OCI-LY7 (cell line): ENCODE results near the gene PDS5A. TPM values are rescaled to one million over a fixed set of nuclear protein-coding genes. Genes with fewer than 3 reads are reported as not detected.

Experiments used
- BruUV-seq: library from RNA; stranded (reverse); fragments of 400-500 nt; replicated peaks from 2 replicates; lab custom pipeline; 2021; lab: Mats Ljungman, UMichigan
- CTCF ChIA-PET: fragments of 300-600 bp; sonication (Branson Sonifier 250); formaldehyde crosslinking; loops from one replicate; lab custom pipeline; 2022; ENCODE audit warnings: antibody characterized with exemption; ENCODE audit not compliant: unreplicated experiment; lab: Charles Lee
- POLR2A ChIA-PET: fragments of 300-600 bp; sonication (Branson Sonifier 250); formaldehyde crosslinking; loops from one replicate; lab custom pipeline; 2022; ENCODE audit warnings: antibody characterized with exemption; lab: Charles Lee
- DNase-seq: peaks from one replicate; pipeline ENCODE4 v3.0.0-alpha.2; 2015; ENCODE audit warnings: low spot score
- H2AFZ ChIP-seq: fragments of 200-600 bp; sonication (generic), shearing (Covaris generic); 2 replicates; pipeline ENCODE4 v1.6.1; 2014; ENCODE audit warnings: mild to moderate bottlenecking, antibody characterized with exemption, low read length, moderate library complexity
- H3K27ac ChIP-seq: fragments of 200-600 bp; sonication (generic); 2 replicates; pipeline ENCODE4 v1.5.1; 2014; ENCODE audit warnings: mixed run types, low read depth, mild to moderate bottlenecking, moderate library complexity, low read length, inconsistent platforms; ENCODE audit not compliant: poor library complexity, severe bottlenecking
- H3K36me3 ChIP-seq: fragments of 200-600 bp; sonication (generic); 2 replicates; pipeline ENCODE4 v1.6.1; 2014; ENCODE audit warnings: mild to moderate bottlenecking, antibody characterized with exemption, low read length, moderate library complexity, mixed read lengths; ENCODE audit not compliant: insufficient read depth
- H3K4me1 ChIP-seq: fragments of 200-600 bp; sonication (generic); 2 replicates; pipeline ENCODE4 v1.5.1; 2014; ENCODE audit warnings: mild to moderate bottlenecking, low read length; ENCODE audit not compliant: insufficient read depth, poor library complexity, severe bottlenecking
- H3K4me2 ChIP-seq: fragments of 200-600 bp; sonication (generic); 2 replicates; pipeline ENCODE4 v1.6.1; 2014; ENCODE audit warnings: mild to moderate bottlenecking, low read length
- H3K4me3 ChIP-seq: fragments of 200-600 bp; sonication (generic); 2 replicates; pipeline ENCODE4 v1.5.1; 2014; ENCODE audit warnings: mild to moderate bottlenecking, low read depth, low read length; ENCODE audit not compliant: poor library complexity, severe bottlenecking
- H3K79me2 ChIP-seq: fragments of 200-600 bp; sonication (generic); 2 replicates; pipeline ENCODE4 v1.6.1; 2016; ENCODE audit warnings: low read depth, mild to moderate bottlenecking, low read length, moderate library complexity, mixed read lengths; ENCODE audit not compliant: insufficient read depth
- H3K9me2 ChIP-seq: fragments of 200-600 bp; sonication (generic); 2 replicates; pipeline ENCODE4 v1.6.1; 2016; ENCODE audit warnings: mild to moderate bottlenecking, low read length, mixed read lengths; ENCODE audit not compliant: insufficient read depth
- H3K9me3 ChIP-seq: fragments of 200-600 bp; sonication (generic); 2 replicates; pipeline ENCODE4 v1.6.1; 2014; ENCODE audit warnings: mild to moderate bottlenecking, mixed run types, low read length, mixed read lengths
- H4K20me1 ChIP-seq: fragments of 200-600 bp; sonication (generic); 2 replicates; pipeline ENCODE4 v1.6.1; 2014; ENCODE audit warnings: mild to moderate bottlenecking, antibody characterized with exemption, low read length, moderate library complexity, mixed read lengths; ENCODE audit not compliant: insufficient read depth
- EZH2phosphoT487 ChIP-seq: fragments of 200-600 bp; sonication (generic); IDR thresholded peaks from 2 replicates; pipeline ENCODE4 v1.6.1; 2018; ENCODE audit warnings: low read depth, borderline replicate concordance, mild to moderate bottlenecking, mixed run types, antibody characterized with exemption, low read length, moderate library complexity, mixed read lengths
- intact Hi-C: fragments of 100-400 bp; cut with micrococcal nuclease; formaldehyde crosslinking; loops from one replicate; pipeline ENCODE4 v1.10.0; 2022; ENCODE audit not compliant: unreplicated experiment
- total RNA-seq, 2 experiments: library from RNA; depleted of rRNA in 1 of 2; stranded (reverse); fragments of >200 nt in 1 of 2; shearing (Covaris generic) in 1 of 2; gene quantifications; 2 replicates each; pipeline ENCODE4 v1.2.3, GENCODE V29; 2014 to 2022
- TF ChIP-seq, protein P1 (sequence below): fragments of 200-600 bp; sonication (generic); conservative IDR thresholded peaks from 2 replicates; pipeline ENCODE4 v1.5.1; 2014; ENCODE audit warnings: mild to moderate bottlenecking, antibody characterized with exemption, low read length, moderate library complexity, mixed read lengths

Gene PDS5A
- total RNA-seq, 2 experiments from 2014 or later: 69.5 to 114 TPM

DNA sequence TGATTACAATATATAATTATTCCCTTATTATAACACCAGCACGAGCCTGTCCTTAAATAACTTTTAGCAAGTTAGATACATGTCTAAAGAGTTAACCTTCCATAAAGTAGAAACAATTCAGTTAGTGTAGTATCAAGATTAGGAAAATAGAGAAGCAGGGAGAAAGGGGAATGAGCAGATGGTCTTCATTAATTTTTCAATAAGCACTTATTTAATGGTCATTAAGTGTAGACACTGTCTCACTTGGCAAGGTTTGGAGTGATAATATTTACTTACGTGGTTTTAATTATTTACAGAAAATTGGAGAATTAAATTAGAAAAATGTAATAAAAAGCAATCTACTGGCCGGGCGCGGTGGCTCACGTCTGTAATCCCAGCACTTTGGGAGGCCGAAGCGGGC is 99.7 kb downstream of the PDS5A start:
- peaks cover 5% of the 10 kb centered on the region; the same call in 1 of the 2 replicates for H4K20me1 ChIP-seq
- H3K4me3 ChIP-seq: no peak overlapping the region
- BruUV-seq: no TSS peak
- no peaks in the 10 kb centered on the region for H3K4me1 ChIP-seq
- POLR2A ChIA-PET: no interaction called here
- no peak overlapping the region for H2AFZ ChIP-seq
- DNase-seq: no peak
- no peak overlapping the region for H3K4me2 ChIP-seq
- CTCF ChIA-PET: no interaction called here
- H3K9me3 ChIP-seq: no peaks in the 10 kb centered on the region
- no peaks in the 10 kb centered on the region for H3K9me2 ChIP-seq
- H3K27ac ChIP-seq: no peak overlapping the region
- TF ChIP-seq, protein P1, sequence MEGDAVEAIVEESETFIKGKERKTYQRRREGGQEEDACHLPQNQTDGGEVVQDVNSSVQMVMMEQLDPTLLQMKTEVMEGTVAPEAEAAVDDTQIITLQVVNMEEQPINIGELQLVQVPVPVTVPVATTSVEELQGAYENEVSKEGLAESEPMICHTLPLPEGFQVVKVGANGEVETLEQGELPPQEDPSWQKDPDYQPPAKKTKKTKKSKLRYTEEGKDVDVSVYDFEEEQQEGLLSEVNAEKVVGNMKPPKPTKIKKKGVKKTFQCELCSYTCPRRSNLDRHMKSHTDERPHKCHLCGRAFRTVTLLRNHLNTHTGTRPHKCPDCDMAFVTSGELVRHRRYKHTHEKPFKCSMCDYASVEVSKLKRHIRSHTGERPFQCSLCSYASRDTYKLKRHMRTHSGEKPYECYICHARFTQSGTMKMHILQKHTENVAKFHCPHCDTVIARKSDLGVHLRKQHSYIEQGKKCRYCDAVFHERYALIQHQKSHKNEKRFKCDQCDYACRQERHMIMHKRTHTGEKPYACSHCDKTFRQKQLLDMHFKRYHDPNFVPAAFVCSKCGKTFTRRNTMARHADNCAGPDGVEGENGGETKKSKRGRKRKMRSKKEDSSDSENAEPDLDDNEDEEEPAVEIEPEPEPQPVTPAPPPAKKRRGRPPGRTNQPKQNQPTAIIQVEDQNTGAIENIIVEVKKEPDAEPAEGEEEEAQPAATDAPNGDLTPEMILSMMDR: no peak
- no peak for TF ChIP-seq EZH2phosphoT487
- intact Hi-C loops: no loop called here
- no peaks in the 10 kb centered on the region for H3K79me2 ChIP-seq
- H3K36me3 ChIP-seq: peaks cover 92% of the 10 kb centered on the region

DNA sequence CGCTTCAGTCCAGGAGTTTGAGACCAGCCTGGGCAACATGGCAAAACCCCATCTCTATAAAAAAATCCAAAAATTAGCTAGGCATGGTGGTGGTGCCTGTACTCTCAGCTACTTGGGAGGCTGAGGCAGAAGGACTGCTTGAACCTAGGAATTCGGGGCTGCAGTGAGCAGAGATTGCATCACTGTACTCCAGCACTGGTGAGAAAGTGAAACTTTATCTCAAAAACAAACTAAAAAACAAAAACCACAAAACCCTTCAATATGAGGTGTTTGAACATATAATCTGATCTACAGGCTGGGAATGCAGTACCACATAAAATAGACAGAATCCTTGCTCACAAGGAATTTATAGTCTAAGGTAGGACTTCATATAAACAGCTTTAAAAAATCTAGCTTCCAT is 103.9 kb downstream of the PDS5A start:
- Histone ChIP-seq H3K27ac (no peak overlapping the region), H3K79me2 (no peaks in the 10 kb centered on the region), H3K4me1 (no peaks in the 10 kb centered on the region), H3K36me3 (peaks cover 96% of the 10 kb centered on the region), H3K4me3 (no peak overlapping the region), H2AFZ (no peak overlapping the region), H3K9me3 (no peaks in the 10 kb centered on the region), H4K20me1 (peaks cover 5% of the 10 kb centered on the region; the same call in 1 of the 2 replicates), H3K9me2 (no peaks in the 10 kb centered on the region), H3K4me2 (no peak overlapping the region)
- DNase-seq: no peak
- TF ChIP-seq EZH2phosphoT487: no peak
- TF ChIP-seq, protein P1: no peak
- no TSS peak for BruUV-seq
- intact Hi-C loops: no loop called here
- POLR2A ChIA-PET: interaction anchor here (0.7 to 1.2 kb wide), 3 partner anchors 29 to 248 kb away, joined by 3 read pairs; no protein-coding TSS in a partner anchor
- CTCF ChIA-PET: no interaction called here

DNA sequence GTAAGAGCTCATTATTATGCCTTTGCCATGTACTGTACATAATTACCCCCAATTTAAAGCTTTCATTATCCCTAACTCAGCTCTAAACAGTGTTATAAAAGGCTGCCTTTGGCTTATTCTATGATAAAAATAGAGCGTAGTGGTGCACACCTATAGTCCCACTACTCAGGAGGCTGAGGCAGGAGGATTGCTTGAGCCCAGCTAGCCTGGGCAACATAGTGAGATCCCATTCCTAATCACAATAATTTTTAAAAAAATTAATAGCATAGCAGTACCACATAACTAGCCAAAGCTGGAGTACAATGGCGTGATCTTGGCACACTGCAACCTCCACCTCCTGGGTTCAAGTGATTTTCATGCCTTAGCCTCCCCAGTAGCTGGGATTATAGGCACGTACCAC is 112.4 kb downstream of the PDS5A start:
- no peaks in the 10 kb centered on the region for H3K4me1 ChIP-seq
- peaks cover 90% of the 10 kb centered on the region for H3K36me3 ChIP-seq
- no peak overlapping the region for H2AFZ ChIP-seq
- no peaks in the 10 kb centered on the region for H3K9me2 ChIP-seq
- intact Hi-C loops: no loop called here
- no TSS peak for BruUV-seq
- DNase-seq: no peak
- H3K9me3 ChIP-seq: no peaks in the 10 kb centered on the region
- TF ChIP-seq, protein P1: no peak
- TF ChIP-seq EZH2phosphoT487: no peak
- no peak overlapping the region for H3K4me3 ChIP-seq
- H3K4me2 ChIP-seq: no peak overlapping the region
- no peaks in the 10 kb centered on the region for H4K20me1 ChIP-seq
- H3K79me2 ChIP-seq: no peaks in the 10 kb centered on the region
- ChIA-PET POLR2A (interaction anchor here (0.7 kb wide), 1 partner anchor 14 kb away, joined by 3 read pairs; no protein-coding TSS in a partner anchor), CTCF (no interaction called here)
- no peak overlapping the region for H3K27ac ChIP-seq
